Spinal cord (tissue), 10 donors: ENCODE results near the gene PSMB9. TPM values are rescaled to one million over a fixed set of nuclear protein-coding genes. Genes with fewer than 3 reads are reported as not detected.
A peak's percentile ranks its signal among the peaks of the same experiment; 100 is the strongest.

Experiments used
- DNase-seq, 6 donors: peaks; one replicate each; pipeline versions ENCODE4 v3.0.0 to v3.0.0-alpha.2; 2013 to 2015; ENCODE audit warnings: low spot score in 6 of 6, low read depth in 4 of 6
- H3K27ac ChIP-seq: one replicate; pipeline ENCODE4 v1.5.1; 2013; ENCODE audit warnings: low read depth, low read length, control low read depth
- H3K27me3 ChIP-seq: one replicate; pipeline ENCODE4 v1.6.1; 2013; ENCODE audit warnings: low read length; ENCODE audit not compliant: control insufficient read depth, insufficient read depth
- H3K36me3 ChIP-seq: one replicate; pipeline ENCODE4 v1.6.1; 2013; ENCODE audit warnings: low read length; ENCODE audit not compliant: control insufficient read depth, insufficient read depth
- H3K4me1 ChIP-seq: one replicate; pipeline ENCODE4 v1.6.1; 2013; ENCODE audit warnings: low read length; ENCODE audit not compliant: control insufficient read depth, insufficient read depth
- H3K4me3 ChIP-seq: one replicate; pipeline ENCODE4 v1.5.1; 2013; ENCODE audit warnings: low read depth, low read length, control low read depth
- H3K9me3 ChIP-seq: one replicate; pipeline ENCODE4 v1.6.1; 2013; ENCODE audit warnings: low read length; ENCODE audit not compliant: control insufficient read depth, insufficient read depth
- WGBS: methylation state at CpG from one replicate; pipeline ENCODE4 v1.1.5; 2013; ENCODE audit warnings: missing lambda C conversion rate; ENCODE audit not compliant: insufficient coverage; 5-methylcytosine and 5-hydroxymethylcytosine counted together
- polyA plus RNA-seq, 2 donors: library from polyadenylated mRNA; unstranded; fragments of 120-200 nt; gene quantifications; one replicate each; pipeline ENCODE4 v1.2.1, GENCODE V29; 2013; ENCODE audit not compliant: insufficient read length in 2 of 2
- total RNA-seq, 2 donors: library from RNA; depleted of rRNA in 1 of 2; stranded (reverse); fragments of 120-200 nt in 1 of 2; fragments of >200 nt in 1 of 2; gene quantifications; one replicate each; pipeline versions ENCODE4 v1.2.3 to v1.2.4, GENCODE V29; 2013 to 2014
- donor health status: healthy.

The PSMB9 gene
- total and polyA plus RNA-seq, 4 donors, result 6.1 to 9.0 (median 8.7) TPM

- H3K27ac ChIP-seq, result peak overlapping the region; percentile 97
These were observed 16.3 kb upstream of the PSMB9 start for GRCh38 chr6:32837651-32838113.

GRCh38 chr6:32838114-32838958 is 15.7 kb upstream of the PSMB9 start, which contains the start of gene TAP2:
Gene TAP2, minus strand, starts transcription at chr6:32838739. Its CDS starts 506 bp downstream, at chr6:32838233.
- WGBS, result under 1% methylated on average over 46 of the region's 57 CpGs
- DNase-seq, result peak; percentile 78 to 97 (median 87)
- Histone ChIP-seq H3K4me3 (peak within 1 kb of the TSS; percentile 82), H3K9me3 (no peaks in the 10 kb centered on the region), H3K27me3 (peaks cover 1% of the 10 kb centered on the region), H3K36me3 (peaks cover 7% of the 10 kb centered on the region), H3K4me1 (peaks cover 10% of the 10 kb centered on the region), H3K27ac (peak within 1 kb of the TSS; percentile 97)

More at GRCh38 chr6:32837651-32838113, 16.3 kb upstream of the PSMB9 start:
- H3K4me3 ChIP-seq, result peak overlapping the region; percentile 82
- no peaks in the 10 kb centered on the region for H3K27me3 ChIP-seq
- peaks cover 7% of the 10 kb centered on the region for H3K36me3 ChIP-seq
- H3K9me3 ChIP-seq, result no peaks in the 10 kb centered on the region
- 32% methylated on average over 12 of the region's 12 CpGs for WGBS
- DNase-seq, result no peak
- peaks cover 10% of the 10 kb centered on the region for H3K4me1 ChIP-seq

GRCh38 chr6:32839356-32839755 is 14.6 kb upstream of the PSMB9 start:
- Histone ChIP-seq H3K36me3 (peaks cover 7% of the 10 kb centered on the region), H3K9me3 (no peaks in the 10 kb centered on the region), H3K4me1 (peaks cover 20% of the 10 kb centered on the region), H3K4me3 (no peak overlapping the region), H3K27me3 (peaks cover 10% of the 10 kb centered on the region), H3K27ac (no peak overlapping the region)
- no peak for DNase-seq
- WGBS, result 94% methylated on average over 11 of the region's 15 CpGs

GRCh38 chr6:32840604-32841246 is 13.3 kb upstream of the PSMB9 start:
- no peak for DNase-seq
- H3K9me3 ChIP-seq, result no peaks in the 10 kb centered on the region
- peaks cover 10% of the 10 kb centered on the region for H3K27me3 ChIP-seq
- H3K4me1 ChIP-seq, result peaks cover 27% of the 10 kb centered on the region
- H3K27ac ChIP-seq, result no peak overlapping the region
- 81% methylated on average over 8 of the region's 9 CpGs for WGBS
- peaks cover 2% of the 10 kb centered on the region for H3K36me3 ChIP-seq
- H3K4me3 ChIP-seq, result no peak overlapping the region

- no peak for DNase-seq
- Histone ChIP-seq H3K36me3 (peaks cover 10% of the 10 kb centered on the region), H3K27me3 (peaks cover 10% of the 10 kb centered on the region), H3K27ac (no peak overlapping the region), H3K9me3 (no peaks in the 10 kb centered on the region), H3K4me1 (peaks cover 27% of the 10 kb centered on the region), H3K4me3 (no peak overlapping the region)
- 100% methylated on average over 4 of the region's 6 CpGs for WGBS
These were observed 11.9 kb upstream of the PSMB9 start for GRCh38 chr6:32842021-32842650.

- Histone ChIP-seq H3K4me3 (no peak overlapping the region), H3K27me3 (peaks cover 10% of the 10 kb centered on the region), H3K36me3 (peaks cover 14% of the 10 kb centered on the region), H3K9me3 (no peaks in the 10 kb centered on the region), H3K4me1 (peaks cover 25% of the 10 kb centered on the region), H3K27ac (no peak overlapping the region)
- WGBS, result 92% methylated on average over 6 of the region's 8 CpGs
- DNase-seq, result no peak
These were observed 11.3 kb upstream of the PSMB9 start for GRCh38 chr6:32842690-32843089.

GRCh38 chr6:32843331-32843978 is 10.5 kb upstream of the PSMB9 start:
- Histone ChIP-seq H3K27ac (peak overlapping the region; percentile 96), H3K36me3 (peaks cover 18% of the 10 kb centered on the region), H3K27me3 (peaks cover 10% of the 10 kb centered on the region), H3K9me3 (no peaks in the 10 kb centered on the region), H3K4me3 (peak overlapping the region; percentile 88), H3K4me1 (peaks cover 22% of the 10 kb centered on the region)
- no peak for DNase-seq
- WGBS, result 3% methylated on average over 26 of the region's 28 CpGs

- peaks cover 18% of the 10 kb centered on the region for H3K4me1 ChIP-seq
- H3K27me3 ChIP-seq, result peaks cover 13% of the 10 kb centered on the region
- under 1% methylated on average over 33 of the region's 40 CpGs for WGBS
- no peaks in the 10 kb centered on the region for H3K9me3 ChIP-seq
- peaks cover 20% of the 10 kb centered on the region for H3K36me3 ChIP-seq
- peak within 1 kb of the TSS; percentile 88 for H3K4me3 ChIP-seq
- peak; percentile 87 to 98 (median 92) for DNase-seq
- peak within 1 kb of the TSS; percentile 96 for H3K27ac ChIP-seq
These were observed 9.8 kb upstream of the PSMB9 start, which contains the start of gene PSMB8 for GRCh38 chr6:32843979-32844838. Gene PSMB8, minus strand, starts transcription at chr6:32844047. Its CDS starts 51 bp downstream, at chr6:32843996.
